Measurements from ENCODE around the gene PLD4.
"Not testable (repeated sequence)": the region's sequence is repeated elsewhere in the genome, so short reads cannot be mapped to it uniquely, and the experiment has no call there.

The PLD4 gene

DNA sequence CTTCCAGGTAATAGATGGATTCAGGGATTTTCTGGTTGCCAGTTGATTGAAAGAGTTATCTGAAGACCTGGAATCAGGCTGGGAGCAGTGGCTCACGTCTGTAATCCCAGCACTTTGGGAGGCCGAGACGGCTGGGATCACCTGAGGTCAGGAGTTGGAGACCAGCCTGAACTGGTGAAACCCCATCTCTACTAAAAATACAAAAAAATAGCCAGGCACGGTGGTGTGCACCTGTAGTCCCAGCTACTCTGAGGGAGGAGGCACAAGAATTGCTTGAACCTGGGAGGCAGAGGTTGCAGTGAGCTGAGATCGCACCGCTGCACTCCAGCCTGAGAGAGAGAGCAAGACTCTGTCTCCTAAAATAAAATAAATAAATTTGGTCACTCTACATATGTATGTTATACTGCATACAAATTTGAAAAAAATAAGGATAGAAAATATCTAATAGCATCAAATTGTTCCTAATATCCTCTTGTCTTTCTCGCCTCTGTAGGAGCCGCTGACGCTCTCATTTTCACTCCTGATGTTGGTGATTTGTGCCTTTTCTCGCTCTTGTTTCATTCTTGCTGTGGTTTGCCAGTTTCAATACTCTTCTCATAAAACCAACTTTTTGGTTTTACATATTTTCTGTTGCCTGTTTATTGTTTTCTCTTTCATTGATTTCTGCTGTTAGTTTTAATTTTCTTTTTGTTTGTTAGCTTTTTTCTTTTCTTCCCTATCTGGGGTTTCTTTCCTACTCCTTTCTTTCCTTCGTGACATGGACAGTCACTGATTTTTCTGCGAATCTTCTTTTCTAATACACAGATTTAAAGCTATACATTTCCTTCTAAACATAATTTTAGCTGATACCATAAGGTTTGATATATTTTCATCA, 23.8 kb upstream of the PLD4 start:
- DNase-seq: no peak

DNA sequence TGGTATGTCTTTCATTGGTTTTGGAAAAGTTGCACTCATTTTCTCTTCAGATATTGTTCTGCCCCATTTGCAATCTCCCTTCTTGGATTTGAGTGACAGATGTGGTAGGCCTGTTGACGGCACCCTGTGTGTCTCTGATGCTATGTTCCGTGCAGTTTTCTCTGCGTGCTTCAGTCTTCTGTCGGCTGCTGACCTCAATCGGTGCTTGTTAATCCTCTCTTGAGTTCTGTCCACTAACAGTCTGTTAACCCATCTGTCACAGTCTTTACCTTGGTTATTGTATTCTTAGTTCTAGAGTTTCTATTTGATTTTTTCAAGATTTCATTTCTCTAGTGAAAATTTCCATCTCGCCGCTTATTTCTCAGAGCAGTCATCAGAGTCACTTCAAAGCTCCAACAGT, 20.7 kb upstream of the PLD4 start:
- no peak for DNase-seq

DNA sequence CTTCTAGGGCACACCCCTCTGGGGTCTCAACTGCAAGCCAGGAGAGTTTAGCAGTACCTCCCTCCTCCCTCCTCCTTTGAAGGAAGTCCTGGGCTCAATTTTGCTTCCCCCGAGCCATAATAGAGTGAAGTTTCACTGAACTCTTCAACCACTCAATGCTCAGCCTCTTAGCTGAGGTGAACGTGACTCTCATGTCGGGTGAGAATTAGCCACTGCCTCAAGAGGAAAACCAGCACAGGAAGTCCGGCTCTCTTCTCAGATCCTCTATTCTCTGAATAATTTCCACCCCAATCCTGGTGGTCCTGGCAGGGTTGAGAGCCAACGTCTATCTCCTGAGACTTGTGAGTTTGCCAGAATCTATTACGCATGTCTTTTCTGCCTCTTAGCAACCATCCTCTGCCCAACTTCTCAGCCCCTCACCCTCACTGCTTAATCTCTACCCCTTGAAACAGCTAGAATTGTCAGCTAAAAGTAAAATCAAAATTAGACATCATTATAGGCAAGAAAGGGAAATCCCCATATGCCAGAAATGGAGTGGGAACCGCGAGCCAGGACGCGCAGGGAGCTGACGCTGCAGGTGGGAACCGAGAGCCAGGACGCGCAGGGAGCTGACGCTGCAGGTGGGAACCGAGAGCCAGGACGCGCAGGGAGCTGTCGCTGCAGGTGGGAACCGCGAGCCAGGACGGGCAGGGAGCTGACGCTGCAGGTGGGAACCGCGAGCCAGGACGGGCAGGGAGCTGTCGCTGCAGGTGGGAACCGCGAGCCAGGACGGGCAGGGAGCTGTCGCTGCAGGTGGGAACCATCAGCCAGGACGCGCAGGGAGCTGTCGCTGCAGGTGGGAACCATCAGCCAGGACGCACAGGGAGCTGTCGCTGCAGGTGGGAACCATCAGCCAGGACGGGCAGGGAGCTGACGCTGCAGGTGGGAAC, 19.8 kb upstream of the PLD4 start:
- not testable (repeated sequence) for DNase-seq

DNA sequence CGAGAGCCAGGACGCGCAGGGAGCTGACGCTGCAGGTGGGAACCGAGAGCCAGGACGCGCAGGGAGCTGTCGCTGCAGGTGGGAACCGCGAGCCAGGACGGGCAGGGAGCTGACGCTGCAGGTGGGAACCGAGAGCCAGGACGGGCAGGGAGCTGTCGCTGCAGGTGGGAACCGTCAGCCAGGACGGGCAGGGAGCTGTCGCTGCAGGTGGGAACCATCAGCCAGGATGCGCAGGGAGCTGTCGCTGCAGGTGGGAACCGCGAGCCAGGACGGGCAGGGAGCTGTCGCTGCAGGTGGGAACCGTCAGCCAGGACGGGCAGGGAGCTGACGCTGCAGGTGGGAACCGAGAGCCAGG, 19.1 kb upstream of the PLD4 start:
- not testable (repeated sequence) for DNase-seq

DNA sequence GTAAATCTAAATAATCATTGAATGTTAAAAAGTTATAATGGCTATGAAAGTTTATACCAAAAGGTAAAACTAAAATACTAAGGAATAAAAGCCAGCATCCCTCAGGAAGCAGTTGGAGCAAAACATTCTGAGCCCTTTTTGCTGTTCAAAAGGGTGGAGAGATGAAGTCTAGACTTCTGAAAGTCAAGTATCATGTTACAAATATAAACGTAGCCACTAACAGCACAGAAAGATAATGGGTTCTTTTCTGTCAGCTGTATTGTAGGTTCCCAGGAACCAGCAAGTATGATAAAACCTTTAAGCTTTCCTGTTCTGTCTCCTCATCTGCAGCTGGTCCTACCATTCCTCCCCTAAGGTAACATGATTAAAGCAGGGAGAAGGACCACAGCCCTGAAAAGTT, 16.4 kb upstream of the PLD4 start:
- no peak for DNase-seq

DNA sequence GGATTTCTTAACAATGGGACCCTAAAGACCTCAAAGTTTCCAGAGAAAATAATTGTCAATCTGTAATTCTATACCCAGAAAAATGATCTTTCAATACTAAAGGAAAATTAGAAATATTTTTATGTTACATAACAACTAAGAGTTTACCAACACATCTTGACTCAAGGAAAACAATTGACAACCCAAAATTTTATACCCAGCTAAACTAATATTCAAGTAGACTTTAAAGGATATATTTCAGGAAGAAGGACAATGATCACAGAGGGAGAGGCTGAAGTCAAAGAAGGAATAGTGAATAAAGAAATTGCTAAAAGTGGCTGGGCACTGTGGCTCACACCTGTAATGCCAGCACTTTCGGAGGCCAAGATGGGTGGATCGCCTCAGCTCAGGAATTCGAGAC, 12.6 kb upstream of the PLD4 start:
- no peak for DNase-seq

DNA sequence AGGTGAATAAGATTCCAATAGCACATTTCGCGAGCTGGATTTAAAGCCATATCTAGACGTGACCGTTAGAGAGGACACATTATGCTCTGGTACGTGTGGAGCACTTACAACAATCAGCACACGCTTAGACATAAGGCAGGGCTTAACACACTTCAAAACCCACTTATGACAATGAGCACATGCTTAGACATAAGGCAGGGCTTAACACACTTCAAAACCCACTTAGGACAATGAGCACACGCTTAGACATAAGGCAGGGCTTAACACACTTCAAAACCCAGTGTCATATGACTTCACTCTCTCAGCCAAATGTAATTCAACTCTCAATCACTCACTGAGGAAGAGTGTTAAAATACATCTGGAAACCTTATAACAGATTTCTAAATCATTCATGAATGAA, 11.2 kb upstream of the PLD4 start:
- DNase-seq: no peak

DNA sequence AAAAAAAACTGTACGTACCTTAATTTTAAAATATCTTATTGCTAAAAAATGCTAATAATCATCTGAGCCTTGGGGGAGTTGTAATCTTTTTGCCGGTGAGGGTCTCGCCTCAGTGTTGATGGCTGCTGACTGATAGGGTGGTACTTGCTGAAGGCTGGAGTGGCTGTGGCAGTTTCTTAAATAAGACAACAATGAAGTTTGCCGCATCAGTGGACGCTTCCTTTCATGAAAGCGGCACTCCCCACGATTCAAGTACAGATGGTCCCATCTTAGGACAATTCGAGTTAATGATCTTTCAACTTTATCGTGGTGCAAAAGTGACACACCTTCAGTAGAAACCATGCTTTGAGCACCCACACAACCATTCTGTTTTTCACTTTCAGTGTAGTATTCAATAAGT, 7.6 kb upstream of the PLD4 start:
- DNase-seq: no peak

DNA sequence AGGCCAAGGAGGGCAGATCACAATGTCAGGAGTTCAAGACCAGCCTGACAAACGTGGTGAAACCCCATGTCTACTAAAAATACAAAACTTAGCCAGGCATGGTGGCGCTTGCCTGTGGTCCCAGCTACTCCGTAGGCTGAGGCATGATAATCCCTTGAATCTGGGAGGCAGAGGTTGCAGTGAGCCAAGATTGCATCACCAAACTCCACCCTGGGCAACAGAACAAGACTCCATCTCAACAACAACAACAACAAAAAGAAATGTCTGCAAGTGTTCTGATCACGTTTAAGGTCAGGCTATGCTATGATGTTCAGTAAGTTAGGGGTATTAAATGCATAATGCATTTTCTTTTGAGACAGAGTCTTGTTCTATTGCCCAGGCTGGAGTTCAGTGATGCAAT, 6.7 kb upstream of the PLD4 start:
- DNase-seq: no peak

DNA sequence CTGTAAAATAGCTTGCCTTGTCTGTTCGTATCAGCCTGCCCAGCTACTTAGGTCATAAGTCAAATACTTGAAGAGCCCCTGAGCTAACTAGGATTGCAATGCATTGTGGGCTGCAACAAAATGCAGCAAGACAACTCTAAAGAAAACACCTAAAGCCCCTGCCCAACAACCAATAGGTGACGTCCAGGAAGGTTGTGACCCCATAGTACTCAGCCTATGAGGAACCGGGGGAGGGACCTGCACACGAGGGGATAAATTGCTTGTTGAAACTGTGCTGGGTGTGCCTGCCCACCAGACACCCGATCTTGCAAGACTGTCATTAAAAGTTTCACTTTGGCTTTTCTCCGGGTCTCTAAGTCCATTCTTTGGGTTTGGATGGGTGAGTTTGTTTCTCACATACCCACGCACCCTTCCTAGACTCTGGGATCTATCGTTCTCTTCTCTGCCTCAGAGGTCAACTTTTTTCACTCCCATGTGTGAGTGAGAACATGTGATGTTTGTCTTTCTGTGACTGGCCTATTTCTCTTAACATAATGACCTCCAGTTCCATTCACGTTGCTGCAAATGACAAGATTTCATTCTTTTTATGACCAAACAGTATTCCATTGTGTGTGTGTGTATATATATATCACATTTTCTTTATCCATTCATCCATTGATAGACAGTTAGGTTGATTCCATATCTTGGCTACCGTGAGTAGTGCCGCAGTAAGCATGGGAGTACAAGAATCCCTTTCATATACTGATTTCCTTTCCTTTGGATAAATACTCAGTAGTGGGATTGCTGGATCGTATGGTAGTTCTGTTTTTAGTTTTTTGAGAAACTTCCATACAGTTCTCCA, 5.3 kb upstream of the PLD4 start:
- not testable (repeated sequence) for DNase-seq

DNA sequence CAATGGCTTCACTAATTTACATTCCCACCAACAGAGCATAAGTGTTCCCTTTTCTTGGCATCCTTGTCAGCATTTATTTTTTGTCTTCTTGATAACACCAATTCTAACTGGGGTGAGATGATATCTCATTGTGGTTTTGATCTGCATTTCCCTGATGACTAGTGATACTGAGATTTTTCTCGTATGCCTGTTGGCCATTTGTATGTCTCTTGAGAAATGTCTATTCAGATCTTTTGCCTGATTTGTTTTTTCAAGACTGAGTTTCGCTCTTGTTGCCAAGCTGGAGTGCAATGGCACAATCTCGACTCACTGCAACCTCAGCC, 4.7 kb upstream of the PLD4 start:
- DNase-seq: no peak

DNA sequence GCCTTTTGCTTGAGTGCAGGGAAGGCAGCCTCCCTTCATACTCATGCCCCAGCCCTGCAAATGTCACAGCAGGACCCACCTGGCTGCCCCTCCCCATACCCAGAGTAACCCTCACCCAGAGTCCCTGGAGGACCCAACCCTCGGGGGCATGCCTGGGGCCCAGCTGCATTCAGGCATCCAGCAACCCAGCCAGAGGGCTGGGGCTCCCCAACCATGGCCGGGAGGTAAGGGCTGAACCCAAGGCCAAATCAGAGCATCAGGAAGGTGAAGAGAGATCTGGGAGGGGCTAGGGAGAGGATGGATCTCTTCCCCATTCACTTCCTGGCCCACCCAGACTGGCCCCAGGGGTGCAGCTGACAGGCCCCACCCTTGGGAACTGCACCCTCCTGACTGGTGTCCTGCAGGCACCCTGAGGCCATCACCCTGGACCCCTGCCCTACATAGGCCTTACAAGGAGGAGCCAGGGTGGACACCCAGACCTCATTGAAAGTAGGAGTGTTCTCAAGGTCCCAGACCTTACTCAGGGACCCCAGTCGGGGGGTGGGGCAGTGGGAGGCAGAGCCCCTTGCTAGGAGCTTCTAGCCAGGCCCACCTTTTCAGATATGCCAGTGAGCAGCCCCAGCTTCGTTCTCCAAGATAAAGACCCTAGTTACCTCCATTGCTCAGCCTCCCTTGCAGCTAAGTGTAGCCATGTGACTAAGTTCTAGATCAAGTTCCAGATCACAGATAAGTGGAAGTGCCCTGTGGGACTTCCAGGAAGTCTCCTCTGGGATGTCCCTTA, 849 bp upstream of the PLD4 start:
- DNase-seq: no peak

DNA sequence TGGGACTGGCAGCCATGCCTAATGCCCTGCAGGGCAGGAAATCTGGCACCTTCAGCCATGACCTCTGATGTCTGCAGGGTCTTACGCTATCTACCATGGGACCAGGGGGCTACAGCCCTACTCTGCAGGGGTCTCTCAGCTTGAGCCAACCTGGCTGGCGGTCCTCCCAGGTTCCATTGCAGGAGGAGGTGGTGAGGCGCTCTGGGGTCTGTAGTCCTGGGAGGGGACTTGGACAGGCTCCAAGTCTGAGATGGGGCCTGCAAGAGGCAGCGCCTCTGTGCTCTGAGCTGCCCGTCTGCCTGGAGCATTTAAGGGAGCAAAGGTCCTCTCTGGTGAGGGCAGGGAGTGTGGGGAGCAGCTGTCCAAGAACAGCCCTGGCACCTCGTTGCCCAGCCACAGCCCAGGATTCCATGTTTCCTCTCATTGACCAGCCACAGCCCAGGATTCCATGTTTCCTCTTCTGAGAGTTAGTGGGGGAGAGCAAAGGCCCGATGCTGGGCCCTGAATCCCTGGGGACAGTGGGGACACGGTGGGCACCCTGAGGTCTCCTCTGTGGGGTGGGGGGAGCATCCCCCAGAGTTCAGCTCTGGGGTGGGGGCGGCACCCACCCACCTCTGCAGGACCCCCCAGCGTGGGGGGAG, 655 bp downstream of the PLD4 start:
- DNase-seq: no peak

DNA sequence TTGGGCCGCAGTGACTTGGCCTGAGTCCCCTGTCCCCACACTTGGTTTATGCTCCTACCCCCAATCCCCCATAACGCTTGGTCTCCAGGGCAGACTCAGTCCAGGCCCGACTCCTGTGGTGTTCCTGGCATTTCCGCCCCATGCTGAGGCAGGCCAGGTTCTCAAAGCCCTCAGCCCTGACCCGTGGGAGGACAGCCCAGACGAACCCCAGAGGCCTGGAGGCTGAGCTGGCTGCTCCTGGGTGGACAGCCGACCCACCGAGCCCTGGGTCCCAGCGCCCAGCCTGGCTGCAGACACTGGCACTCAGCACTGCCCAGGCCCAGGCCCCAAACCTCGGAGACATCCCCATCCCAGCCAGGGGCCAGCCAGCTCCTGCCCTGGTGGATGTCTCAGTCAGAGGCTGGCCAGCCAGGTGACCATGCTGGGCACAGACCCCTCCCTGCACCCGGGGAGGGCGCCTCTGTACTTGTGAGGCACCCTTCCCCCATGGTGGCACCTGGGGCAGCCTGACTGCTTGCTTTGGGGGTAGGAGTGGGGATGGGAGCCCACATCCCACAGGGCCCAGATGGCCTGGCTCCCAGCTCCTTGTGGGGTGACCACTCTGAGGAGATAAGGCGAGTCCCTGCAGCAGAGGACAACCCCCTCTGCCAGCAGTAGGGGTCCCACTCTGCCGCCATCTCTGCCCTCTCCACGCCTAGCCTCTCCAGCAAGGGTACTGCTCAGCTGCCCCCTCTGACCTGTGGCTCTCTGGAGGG, 1.4 kb downstream of the PLD4 start:
- no peak for DNase-seq

DNA sequence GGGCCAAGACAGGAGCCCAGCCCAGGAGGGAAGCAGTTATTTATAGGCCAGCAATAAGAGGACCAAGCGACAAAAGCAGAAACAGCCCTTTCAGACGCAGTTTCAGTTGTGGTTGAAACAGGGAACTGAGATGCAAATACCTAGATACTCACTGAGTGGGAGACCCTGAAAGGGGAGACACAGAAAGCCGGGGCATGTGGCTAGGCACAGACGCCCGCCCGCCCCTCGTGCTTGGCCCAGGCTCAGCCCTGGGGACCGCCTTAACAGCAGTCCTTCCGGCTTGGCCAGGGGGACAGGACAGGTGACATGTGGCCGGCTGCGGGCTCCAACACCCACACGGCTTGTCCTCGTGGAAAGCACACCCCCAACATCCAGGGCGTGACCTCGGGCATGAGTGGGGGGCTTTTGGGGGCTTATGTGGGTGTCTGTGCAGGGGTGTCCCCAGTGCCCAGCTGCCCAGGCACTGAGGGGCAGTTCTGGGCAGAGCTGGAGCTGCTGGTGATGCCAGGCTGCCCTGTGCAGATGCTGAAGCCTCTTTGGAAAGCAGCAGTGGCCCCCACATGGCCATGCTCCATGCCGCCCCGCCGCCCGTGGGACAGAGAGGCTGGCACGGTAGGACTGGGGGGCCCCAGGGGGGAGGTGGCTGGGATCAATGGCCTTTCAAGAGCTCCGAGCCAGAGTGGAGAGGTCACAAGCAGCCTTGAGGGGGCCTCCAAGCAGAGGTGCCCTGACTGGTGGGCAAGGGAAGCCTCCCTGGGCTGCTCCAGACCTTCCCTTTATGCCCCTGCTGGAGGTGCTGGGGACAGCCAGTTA, 2.1 kb downstream of the PLD4 start:
- DNase-seq: no peak

DNA sequence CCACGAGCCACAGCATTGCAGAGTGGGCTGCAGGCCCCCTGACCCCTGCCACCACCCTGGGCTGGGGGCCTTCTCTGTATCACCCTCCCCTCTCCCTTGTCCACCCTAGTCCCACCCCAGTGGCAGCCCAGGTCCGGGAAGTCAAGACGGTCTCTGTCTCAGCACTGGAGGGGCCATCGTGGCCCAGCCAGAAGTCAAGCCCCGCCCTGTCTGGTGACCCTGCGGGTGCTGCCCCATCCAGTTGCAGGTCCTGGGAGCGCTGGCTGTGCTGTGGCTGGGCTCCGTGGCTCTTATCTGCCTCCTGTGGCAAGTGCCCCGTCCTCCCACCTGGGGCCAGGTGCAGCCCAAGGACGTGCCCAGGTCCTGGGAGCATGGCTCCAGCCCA, 2.7 kb downstream of the PLD4 start:
- no peak for DNase-seq

DNA sequence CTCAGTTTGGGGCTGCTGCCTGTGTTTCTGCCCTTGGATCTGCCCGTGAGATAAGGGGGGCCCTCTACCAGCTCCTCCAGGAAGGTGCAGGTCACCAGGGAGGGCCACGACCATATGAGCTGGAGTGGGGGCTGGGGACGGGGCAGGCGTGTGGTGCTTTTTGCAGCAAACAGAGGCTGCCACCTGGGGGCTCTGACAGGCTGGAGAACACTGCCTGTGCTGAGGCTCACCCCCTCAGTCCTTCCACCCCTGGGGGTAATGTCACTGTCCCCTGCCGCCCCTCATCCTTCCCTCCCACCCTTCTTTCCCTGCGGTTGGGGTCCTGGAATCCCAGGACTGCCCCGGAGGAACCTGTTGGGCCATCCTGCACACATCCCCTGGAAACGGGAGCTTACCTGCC, 3.2 kb downstream of the PLD4 start:
- no peak for DNase-seq

DNA sequence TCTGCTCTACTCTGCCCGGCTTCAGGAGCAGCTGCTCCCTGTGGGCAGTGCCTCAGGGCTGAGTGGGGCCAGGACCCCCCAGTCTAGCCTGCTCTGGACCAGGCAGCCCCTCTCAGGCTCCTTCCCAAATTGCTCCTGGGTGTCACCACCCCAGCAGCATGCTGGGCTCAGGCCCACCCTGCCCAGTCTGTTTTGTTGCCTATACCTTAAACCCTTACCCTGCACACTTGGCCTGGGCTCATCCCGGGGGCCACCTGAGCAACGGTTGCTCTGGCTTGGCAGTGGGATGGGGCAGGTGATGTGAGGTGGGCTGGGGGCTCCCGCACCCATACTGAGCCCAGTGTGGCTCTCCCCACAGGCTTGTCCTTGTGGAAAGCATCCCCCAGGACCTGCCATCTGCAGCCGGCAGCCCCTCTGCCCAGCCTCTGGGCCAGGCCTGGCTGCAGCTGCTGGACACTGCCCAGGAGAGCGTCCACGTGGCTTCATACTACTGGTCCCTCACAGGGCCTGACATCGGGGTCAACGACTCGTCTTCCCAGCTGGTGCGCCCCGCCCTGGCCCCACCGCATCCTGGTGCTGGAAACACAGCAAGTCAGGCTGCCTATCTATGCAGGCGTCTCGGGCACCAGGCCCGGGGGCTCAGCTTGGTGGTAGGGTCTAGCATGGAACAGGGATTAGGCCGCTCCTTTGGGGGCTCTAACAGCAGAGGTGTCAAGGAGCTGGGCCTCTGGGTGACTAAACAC, 3.9 kb downstream of the PLD4 start:
- no peak for DNase-seq

Data from stimulated activated CD4-positive, alpha-beta T cell treated with anti-CD3 and anti-CD28 coated beads, Interleukin-1b, Interleukin-23, amount 100 ng/mL, for 48 hours (primary cell).